ENCODE data around the gene ADCY2. TPM values are rescaled to one million over a fixed set of nuclear protein-coding genes. Genes with fewer than 3 reads are reported as not detected.

ADCY2 gene
- total RNA-seq, 1 experiment from 2014 or later: 31.3 TPM

GRCh38 chr5:7706256-7706655 is 310.3 kb downstream of the ADCY2 start:
- no peak overlapping the region for H3K4me3 Mint-ChIP-seq
- Histone ChIP-seq H3K14ac (ENCODE audit: insufficient read depth, low read length) (no peak overlapping the region), H3K79me2 (ENCODE audit: insufficient read depth, low read length) (no peaks in the 10 kb centered on the region), H3K4me2 (ENCODE audit: insufficient read depth, insufficient read length, low read length) (no peak overlapping the region), H3K79me1 (ENCODE audit: insufficient read depth, low read depth, low read length, poor library complexity, severe bottlenecking) (no peaks in the 10 kb centered on the region), H3K9me3 (ENCODE audit: control insufficient read depth, low read depth, low read length) (no peaks in the 10 kb centered on the region), H4K5ac (ENCODE audit: insufficient read length, low read depth, low read length) (no peak overlapping the region), H2BK20ac (ENCODE audit: low read depth, low read length, poor library complexity, severe bottlenecking) (no peak overlapping the region), H2BK120ac (ENCODE audit: low read depth, low read length, poor library complexity, severe bottlenecking) (no peak overlapping the region), H3K4ac (ENCODE audit: low read depth, low read length) (no peak overlapping the region), H4K20me1 (ENCODE audit: control insufficient read depth, insufficient read depth, insufficient read length) (no peaks in the 10 kb centered on the region), H2BK15ac (ENCODE audit: low read depth, low read length) (no peak overlapping the region), H3K23me2 (ENCODE audit: insufficient read length, low read depth, low read length, poor library complexity, severe bottlenecking) (no peaks in the 10 kb centered on the region), H3K27ac (ENCODE audit: insufficient read length, low read depth, low read length) (no peak overlapping the region), H3K4me1 (ENCODE audit: insufficient read depth, low read length) (no peaks in the 10 kb centered on the region; the same call in 1 of the 2 replicates), H2BK12ac (ENCODE audit: insufficient read length, low read depth, low read length) (no peak overlapping the region), H3K27me3 (ENCODE audit: insufficient read depth, low read length) (no peaks in the 10 kb centered on the region), H3K23ac (ENCODE audit: insufficient read length, low read depth, low read length) (no peak overlapping the region), H3T11ph (ENCODE audit: low read length) (no peak overlapping the region), H3K9ac (ENCODE audit: extremely low read depth, insufficient read length, low read length) (no peak overlapping the region), H3K56ac (ENCODE audit: insufficient read length, low read depth, low read length) (no peak overlapping the region), H3K18ac (ENCODE audit: insufficient read length, low read depth, low read length) (no peak overlapping the region), H4K8ac (replicated peaks; ENCODE audit: insufficient read length, low read depth, low read length) (no peak overlapping the region), H4K91ac (ENCODE audit: insufficient read length, low read depth, low read length) (no peak overlapping the region), H2BK5ac (ENCODE audit: insufficient read length, low read length) (no peak overlapping the region), H2AFZ (ENCODE audit: low read length) (no peak overlapping the region), H2AK5ac (ENCODE audit: insufficient read length, low read length) (no peak overlapping the region)
- H3K27ac Mint-ChIP-seq: no peak overlapping the region
- no CpG with 5 or more reads among the region's 4 CpGs for WGBS (ENCODE audit: extremely low coverage, insufficient read length, low lambda C conversion rate)
- H3K9me3 Mint-ChIP-seq: peaks cover 4 to 10% of the 10 kb centered on the region in 2 experiments; a peak in 3 of 5 replicates
- TF ChIP-seq, protein P1, sequence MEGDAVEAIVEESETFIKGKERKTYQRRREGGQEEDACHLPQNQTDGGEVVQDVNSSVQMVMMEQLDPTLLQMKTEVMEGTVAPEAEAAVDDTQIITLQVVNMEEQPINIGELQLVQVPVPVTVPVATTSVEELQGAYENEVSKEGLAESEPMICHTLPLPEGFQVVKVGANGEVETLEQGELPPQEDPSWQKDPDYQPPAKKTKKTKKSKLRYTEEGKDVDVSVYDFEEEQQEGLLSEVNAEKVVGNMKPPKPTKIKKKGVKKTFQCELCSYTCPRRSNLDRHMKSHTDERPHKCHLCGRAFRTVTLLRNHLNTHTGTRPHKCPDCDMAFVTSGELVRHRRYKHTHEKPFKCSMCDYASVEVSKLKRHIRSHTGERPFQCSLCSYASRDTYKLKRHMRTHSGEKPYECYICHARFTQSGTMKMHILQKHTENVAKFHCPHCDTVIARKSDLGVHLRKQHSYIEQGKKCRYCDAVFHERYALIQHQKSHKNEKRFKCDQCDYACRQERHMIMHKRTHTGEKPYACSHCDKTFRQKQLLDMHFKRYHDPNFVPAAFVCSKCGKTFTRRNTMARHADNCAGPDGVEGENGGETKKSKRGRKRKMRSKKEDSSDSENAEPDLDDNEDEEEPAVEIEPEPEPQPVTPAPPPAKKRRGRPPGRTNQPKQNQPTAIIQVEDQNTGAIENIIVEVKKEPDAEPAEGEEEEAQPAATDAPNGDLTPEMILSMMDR (conservative IDR thresholded peaks at IDR 0.05): no peak
- H3K4me1 Mint-ChIP-seq: peaks cover 8 to 11% of the 10 kb centered on the region in 2 experiments
- peaks cover 9 to 24% (median 23%) of the 10 kb centered on the region in 3 experiments; a peak in 6 of 7 replicates for H3K36me3 Mint-ChIP-seq (ENCODE audit: insufficient read depth in 1 of 3, low read depth in 3 of 3)
- no peaks in the 10 kb centered on the region for H3K27me3 Mint-ChIP-seq (ENCODE audit: low read depth)
- no peak for DNase-seq

Measured in H9 (cell line).